ENCODE data around the gene DGKE. TPM values are rescaled to one million over a fixed set of nuclear protein-coding genes. Genes with fewer than 3 reads are reported as not detected.

DGKE gene
- total and polyA plus RNA-seq, 2 donors (not counting 3 experiments of a cell fraction or from before 2014, with no cell fraction given), result 4.9 to 22.9 TPM

- dilution Hi-C loops (cut with MboI; ENCODE audit: extremely low pct_ligation_motif_present, low sequenced_read_pairs) (no loop called here), intact Hi-C loops (cut with micrococcal nuclease) (no loop called here)
- no TSS peak for BruUV-seq (replicated peaks)
- Histone ChIP-seq H3K36me3 (ENCODE audit: control insufficient read depth in 2 of 2, extremely low read depth in 1 of 2, insufficient read depth in 2 of 2, low read length in 2 of 2) (no peaks in the 10 kb centered on the region), H4K20me1 (replicated peaks; ENCODE audit: control insufficient read depth, extremely low read depth, insufficient read depth, low read length) (no peaks in the 10 kb centered on the region), H3K79me2 (ENCODE audit: control insufficient read depth, insufficient read depth, low read length) (no peaks in the 10 kb centered on the region), H3K9ac (replicated peaks; ENCODE audit: extremely low read depth, insufficient read depth, low read length) (no peak overlapping the region), H3K27me3 (ENCODE audit: control insufficient read depth in 2 of 2, insufficient read depth in 2 of 2, low read length in 2 of 2) (no peaks in the 10 kb centered on the region), H3K27ac (ENCODE audit: insufficient read depth, low read depth, low read length) (no peak overlapping the region), H3K4me1 (ENCODE audit: control insufficient read depth, extremely low read depth, insufficient read depth, low read length) (no peaks in the 10 kb centered on the region), H3K9me3 (replicated peaks; ENCODE audit: control insufficient read depth, insufficient read depth, low read length) (no peaks in the 10 kb centered on the region), H2AFZ (ENCODE audit: low read depth, low read length) (no peak overlapping the region), H3K4me2 (ENCODE audit: insufficient read depth, low read length) (no peak overlapping the region), H3K4me3 (replicated peaks in 1 of 3; ENCODE audit: insufficient read depth in 1 of 3, low read depth in 1 of 3, low read length in 3 of 3) (no peak overlapping the region), H3K9me1 (replicated peaks; ENCODE audit: control insufficient read depth, extremely low read depth, insufficient read depth, low read length) (no peaks in the 10 kb centered on the region)
- ChIA-PET POLR2A (no interaction called here), CTCF (no interaction called here)
- DNase-seq (ENCODE audit: low read depth, low spot score) (no peak), FAIRE-seq (no peak)
- TF ChIP-seq EZH2 (IDR thresholded peaks at IDR 0.05; ENCODE audit: borderline replicate concordance, low read depth, low read length, severe bottlenecking) (no peak), FOS (IDR thresholded peaks at IDR 0.05; ENCODE audit: borderline replicate concordance, insufficient read depth, low read length) (no peak), JUN (IDR thresholded peaks at IDR 0.05; ENCODE audit: borderline replicate concordance, insufficient read depth, insufficient read length, low read depth) (no peak), MYC (IDR thresholded peaks at IDR 0.05; ENCODE audit: low read depth, low read length) (no peak), CTCF (IDR thresholded peaks at IDR 0.05; ENCODE audit: extremely low read depth in 1 of 2, insufficient read depth in 1 of 2, low read depth in 1 of 2, low read length in 2 of 2) (no peak), POLR2AphosphoS5 (IDR thresholded peaks at IDR 0.05; ENCODE audit: insufficient read depth, low read depth, low read length) (no peak), GATA2 (IDR thresholded peaks at IDR 0.05; ENCODE audit: insufficient read depth, insufficient read length, low read depth, low read length) (no peak)
These were observed 46.6 kb downstream of the DGKE start for GRCh38 chr17:56880571-56880970.

Measured in endothelial cell of umbilical vein (primary cell).